Left kidney (tissue), 8 donors: ENCODE measurements around the gene MYG1. TPM values are rescaled to one million over a fixed set of nuclear protein-coding genes. Genes with fewer than 3 reads are reported as not detected.

ENCODE experiments used
- DNase-seq: peaks from one replicate; pipeline ENCODE4 v3.0.0-alpha.2; 2013
- long read RNA-seq, 8 donors: transcript quantifications; one replicate each; lab custom pipeline, GENCODE V29; 2026
- polyA plus RNA-seq: library from polyadenylated mRNA; unstranded; fragments of 120-200 nt; gene quantifications from one replicate; pipeline ENCODE4 v1.2.1, GENCODE V29; 2013; ENCODE audit not compliant: insufficient read length

The MYG1 gene, protein sequence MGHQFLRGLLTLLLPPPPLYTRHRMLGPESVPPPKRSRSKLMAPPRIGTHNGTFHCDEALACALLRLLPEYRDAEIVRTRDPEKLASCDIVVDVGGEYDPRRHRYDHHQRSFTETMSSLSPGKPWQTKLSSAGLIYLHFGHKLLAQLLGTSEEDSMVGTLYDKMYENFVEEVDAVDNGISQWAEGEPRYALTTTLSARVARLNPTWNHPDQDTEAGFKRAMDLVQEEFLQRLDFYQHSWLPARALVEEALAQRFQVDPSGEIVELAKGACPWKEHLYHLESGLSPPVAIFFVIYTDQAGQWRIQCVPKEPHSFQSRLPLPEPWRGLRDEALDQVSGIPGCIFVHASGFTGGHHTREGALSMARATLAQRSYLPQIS
- 49.1 TPM for polyA plus RNA-seq
- long read RNA-seq, donor 1, transcript C12orf10-201 (7 exons, 1,192 nt), result major isoform, 28 of 47 reads
- long read RNA-seq, donor 1, partial matches to known transcripts, result 7 of 47 reads
- long read RNA-seq, donor 1, other reads (novel, unspliced or antisense), result 0 of 47 reads
- long read RNA-seq, donor 2, transcript C12orf10-201 (7 exons, 1,192 nt), result major isoform, 11 of 19 reads
- long read RNA-seq, donor 2, partial matches to known transcripts, result 0 of 19 reads
- long read RNA-seq, donor 2, other reads (novel, unspliced or antisense), result 0 of 19 reads
- long read RNA-seq, donor 3, transcript C12orf10-201 (7 exons, 1,192 nt), result major isoform, 19 of 33 reads
- long read RNA-seq, donor 3, partial matches to known transcripts, result 6 of 33 reads
- long read RNA-seq, donor 3, other reads (novel, unspliced or antisense), result 0 of 33 reads
- long read RNA-seq, donor 4, partial matches to known transcripts, result 0 of 4 reads
- long read RNA-seq, donor 4, other reads (novel, unspliced or antisense), result 0 of 4 reads
- long read RNA-seq, donor 5, transcript C12orf10-201 (7 exons, 1,192 nt), result major isoform, 35 of 55 reads
- long read RNA-seq, donor 5, transcript C12orf10-202 (2 exons, 513 nt), result minor isoform, 5 of 55 reads
- long read RNA-seq, donor 5, partial matches to known transcripts, result 7 of 55 reads
- long read RNA-seq, donor 5, other reads (novel, unspliced or antisense), result 0 of 55 reads
- long read RNA-seq, donor 6, transcript C12orf10-201 (7 exons, 1,192 nt), result major isoform, 26 of 41 reads
- long read RNA-seq, donor 6, partial matches to known transcripts, result 0 of 41 reads
- long read RNA-seq, donor 6, other reads (novel, unspliced or antisense), result 0 of 41 reads
- long read RNA-seq, donor 7, transcript C12orf10-205 (6 exons, 1,369 nt), result minor isoform, 6 of 160 reads
- long read RNA-seq, donor 7, transcript C12orf10-201 (7 exons, 1,192 nt), result major isoform, 38 of 160 reads
- long read RNA-seq, donor 7, partial matches to known transcripts, result 87 of 160 reads
- long read RNA-seq, donor 7, other reads (novel, unspliced or antisense), result 22 of 160 reads
- long read RNA-seq, donor 8, transcript C12orf10-201 (7 exons, 1,192 nt), result major isoform, 14 of 18 reads
- long read RNA-seq, donor 8, partial matches to known transcripts, result 0 of 18 reads
- long read RNA-seq, donor 8, other reads (novel, unspliced or antisense), result 0 of 18 reads

DNA sequence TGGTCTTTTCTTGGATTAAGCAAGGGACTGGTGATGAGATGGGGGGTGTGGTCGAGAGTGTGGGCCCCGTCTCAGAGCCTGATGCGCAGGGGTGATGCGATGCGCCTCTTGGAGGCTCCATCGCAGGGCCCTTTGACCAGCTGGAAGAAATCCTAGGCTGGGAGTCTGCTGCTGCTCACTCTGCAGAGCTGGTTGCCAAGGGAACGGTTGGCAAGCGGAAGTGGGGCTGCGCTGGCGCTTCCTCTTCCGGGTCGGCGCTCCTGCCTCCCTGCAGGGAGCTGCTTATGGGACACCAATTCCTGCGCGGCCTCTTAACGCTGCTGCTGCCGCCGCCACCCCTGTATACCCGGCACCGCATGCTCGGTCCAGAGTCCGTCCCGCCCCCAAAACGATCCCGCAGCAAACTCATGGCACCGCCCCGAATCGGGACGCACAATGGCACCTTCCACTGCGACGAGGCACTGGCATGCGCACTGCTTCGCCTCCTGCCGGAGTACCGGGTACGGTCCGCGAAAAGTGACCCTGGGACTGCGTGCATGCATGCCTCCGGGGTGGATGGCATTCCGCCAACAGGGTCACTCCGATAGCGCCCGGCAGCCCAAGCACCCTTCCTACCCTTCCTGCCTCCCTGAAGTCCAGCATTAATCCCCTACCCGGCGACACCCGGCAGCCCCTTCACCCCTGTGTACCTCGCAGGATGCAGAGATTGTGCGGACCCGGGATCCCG, at the start of gene MYG1:
MYG1 (plus strand) TSS at position 242 of the 727 bp plus-strand sequence; CDS start at position 285, 43 bp downstream.
- peak; percentile 87 for DNase-seq

DNA sequence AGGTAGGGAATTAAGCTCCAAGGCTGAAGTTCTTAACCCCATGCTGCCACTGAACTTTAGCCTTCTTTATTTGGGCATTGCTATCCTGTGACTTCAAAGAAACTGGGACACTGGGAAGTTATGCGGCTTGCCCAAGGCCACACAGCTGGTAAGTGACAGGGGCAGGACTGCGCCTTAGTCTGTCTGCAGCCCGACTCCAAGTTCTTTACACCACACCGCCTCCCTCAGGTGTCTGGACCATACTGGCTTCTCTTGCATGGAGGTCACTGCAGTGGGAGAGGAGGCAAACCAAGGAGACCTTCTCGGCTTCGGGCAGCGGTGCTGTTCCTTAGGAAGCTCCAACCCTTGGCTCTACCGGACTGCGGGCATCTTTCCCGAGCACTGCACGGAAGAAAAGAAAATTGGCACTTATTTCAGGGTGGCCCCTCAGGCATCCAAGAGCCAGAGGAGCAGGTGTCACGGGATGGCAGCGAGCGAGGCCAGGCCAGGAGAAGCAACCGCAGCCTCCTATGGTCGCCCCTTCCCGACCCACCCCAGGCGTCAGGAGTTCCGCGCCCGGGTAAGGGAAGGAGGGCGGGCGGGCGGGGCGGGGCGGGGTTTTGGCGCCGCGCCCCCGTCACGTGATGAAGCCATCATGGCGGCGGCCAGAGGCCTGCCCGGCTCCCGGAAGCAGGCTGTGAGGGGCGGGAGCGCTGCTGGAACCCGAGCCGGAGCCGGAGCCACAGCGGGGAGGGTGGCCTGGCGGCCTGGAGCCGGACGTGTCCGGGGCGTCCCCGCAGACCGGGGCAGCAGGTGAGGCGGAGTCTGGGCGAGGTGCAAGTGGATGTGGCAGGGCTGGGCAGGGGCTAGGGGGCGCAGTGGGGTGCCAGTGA, 47.8 kb upstream of the MYG1 start:
- DNase-seq, result peak; percentile 79

DNA sequence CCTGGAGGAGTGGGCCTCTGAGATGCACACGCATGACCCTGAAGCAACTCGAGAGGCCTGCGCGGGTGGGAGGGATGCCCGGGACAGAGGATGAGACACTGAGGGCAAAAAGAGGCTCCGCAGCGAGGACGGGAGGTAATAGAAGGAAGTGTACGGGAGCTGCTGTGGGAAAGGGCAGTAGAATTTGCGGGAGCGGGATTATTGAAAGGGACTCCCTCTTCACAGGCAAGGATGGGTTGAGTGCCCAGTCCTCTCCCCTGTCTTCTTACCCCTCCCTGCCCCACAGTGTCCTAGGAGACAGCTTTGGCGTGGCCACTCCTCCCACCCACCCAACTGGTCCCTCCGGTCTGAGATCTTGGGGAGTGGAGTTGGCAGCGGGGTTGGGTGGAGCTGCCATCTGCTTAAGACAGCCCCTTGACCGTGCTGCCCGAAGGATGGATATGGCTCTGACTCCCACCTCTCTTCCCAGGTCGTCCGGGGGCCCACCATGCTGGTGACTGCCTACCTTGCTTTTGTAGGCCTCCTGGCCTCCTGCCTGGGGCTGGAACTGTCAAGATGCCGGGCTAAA, 47.1 kb upstream of the MYG1 start:
- no peak for DNase-seq

DNA sequence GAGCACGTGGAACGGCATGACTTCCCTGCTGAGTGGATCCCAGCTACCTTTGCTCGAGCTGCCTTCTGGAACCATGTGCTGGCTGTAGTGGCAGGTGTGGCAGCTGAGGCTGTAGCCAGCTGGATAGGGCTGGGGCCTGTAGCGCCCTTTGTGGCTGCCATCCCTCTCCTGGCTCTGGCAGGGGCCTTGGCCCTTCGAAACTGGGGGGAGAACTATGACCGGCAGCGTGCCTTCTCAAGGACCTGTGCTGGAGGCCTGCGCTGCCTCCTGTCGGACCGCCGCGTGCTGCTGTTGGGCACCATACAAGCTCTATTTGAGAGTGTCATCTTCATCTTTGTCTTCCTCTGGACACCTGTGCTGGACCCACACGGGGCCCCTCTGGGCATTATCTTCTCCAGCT, 46.2 kb upstream of the MYG1 start:
- no peak for DNase-seq

DNA sequence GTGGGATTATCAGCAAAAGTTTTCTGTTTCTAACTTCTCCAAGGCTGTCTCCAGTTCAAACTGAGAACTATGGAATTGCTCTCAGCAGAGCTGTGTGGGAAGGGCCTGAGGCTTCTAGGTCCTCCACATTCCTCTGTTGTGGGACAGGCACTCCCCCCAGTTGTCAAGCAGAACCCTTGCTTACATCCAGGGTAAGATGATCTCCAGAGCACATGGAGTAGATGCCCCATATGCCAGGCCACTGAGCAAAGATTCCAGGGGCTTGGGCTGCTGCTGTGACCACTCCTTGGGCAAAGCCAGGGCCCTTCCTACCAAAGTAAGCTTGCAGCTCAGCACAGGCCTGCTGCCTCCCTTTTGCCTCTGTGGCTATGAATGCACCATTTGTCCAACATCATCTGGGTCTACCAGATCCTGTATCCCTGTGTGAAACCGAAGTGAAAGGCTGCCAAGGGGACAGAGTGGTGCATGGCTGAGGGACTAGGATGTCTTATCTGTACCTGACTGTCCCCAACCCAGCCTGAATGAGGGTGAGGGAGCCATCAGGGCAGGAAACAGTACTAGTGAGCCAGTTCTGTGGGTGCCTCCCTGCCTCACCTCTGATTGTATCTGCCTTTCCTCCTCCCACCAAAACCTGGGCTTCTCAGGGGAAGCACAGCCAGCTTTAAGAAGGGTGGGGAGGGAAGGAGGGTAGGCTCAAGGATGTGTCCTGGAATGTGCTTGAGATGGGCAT, 44.5 kb upstream of the MYG1 start:
- DNase-seq, result no peak

DNA sequence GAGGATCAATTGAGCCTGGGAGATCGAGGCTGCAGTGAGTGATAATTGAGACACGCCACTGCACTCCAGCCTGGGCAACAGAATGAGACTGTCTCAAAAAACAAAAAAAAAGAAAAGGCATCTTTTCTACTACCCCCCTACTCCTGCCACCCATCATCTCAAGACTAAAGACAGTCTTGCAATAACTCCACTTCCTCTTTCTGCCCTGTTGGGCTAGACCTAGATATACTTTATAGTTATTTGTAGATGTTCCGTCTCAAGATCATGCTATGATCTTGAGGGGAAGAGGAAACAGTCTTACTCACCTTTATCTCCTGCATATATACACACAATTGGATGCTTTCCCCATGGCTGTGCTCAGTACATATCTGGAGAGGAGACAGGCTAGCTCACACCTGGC, 43.5 kb upstream of the MYG1 start:
- no peak for DNase-seq

DNA sequence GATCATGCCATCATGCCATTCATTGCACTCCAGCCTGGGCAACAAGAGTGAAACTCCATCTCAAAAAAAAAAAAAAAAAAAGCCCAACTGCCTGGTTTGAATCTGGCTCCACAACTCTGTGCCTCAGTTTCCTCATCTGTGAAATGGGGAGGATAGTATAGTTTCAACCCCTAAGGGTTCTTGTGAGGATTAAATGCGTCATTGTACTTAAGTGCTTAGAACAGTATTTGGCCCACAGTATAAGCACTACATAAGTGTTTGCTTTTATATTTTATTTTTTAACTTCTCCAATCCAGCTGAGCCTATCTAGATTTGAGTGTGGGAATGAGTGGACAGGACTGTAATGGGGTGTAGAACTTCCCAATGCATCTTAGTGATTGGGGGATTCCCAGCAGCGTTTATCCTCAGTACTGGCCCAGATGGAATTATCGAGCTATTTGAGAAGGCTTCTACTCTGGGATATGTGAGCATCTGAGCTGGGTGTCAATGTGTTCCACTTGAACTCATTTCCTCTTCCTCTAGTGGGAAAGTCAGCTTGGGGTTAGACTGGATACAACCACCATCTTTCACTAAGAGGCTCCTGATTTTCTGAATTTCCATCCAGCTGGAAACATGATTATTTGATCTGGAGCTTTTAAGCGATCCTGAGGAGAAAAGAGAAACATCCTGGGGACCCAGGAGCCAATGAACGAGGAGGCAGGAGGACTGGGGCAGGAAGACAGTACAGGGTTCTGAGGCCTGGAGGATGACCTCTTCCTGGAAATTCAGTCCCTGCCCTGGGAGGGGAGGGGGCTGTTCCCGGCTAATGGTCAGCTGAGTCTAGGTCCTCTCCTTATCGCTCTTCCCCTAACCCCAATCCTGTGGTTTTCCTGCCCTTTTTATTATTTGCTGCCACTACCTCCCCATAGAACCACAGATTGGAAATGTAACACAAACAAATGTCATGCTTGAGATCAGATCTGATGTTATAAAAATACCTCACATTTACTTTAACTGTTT, 40.7 kb upstream of the MYG1 start:
- no peak for DNase-seq

DNA sequence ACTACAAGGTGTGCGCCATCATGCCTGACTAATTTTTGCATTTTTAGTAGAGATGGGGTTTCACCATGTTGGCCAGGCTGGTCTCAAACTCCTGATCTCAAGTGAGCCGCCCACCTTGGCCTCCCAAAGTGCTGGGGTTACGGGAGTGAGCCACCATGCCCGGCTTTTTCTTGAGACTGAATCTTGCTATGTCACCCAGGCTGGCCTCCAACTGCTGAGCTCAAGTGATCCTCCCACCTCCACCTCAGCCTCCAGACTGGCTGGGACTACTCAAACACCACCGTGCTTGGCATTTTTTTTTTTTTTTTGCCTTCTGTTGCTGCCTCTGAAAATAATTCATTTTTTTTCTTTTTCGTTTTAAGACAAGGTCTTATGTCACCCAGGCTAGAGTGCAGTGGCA, 39.6 kb upstream of the MYG1 start:
- DNase-seq, result no peak

DNA sequence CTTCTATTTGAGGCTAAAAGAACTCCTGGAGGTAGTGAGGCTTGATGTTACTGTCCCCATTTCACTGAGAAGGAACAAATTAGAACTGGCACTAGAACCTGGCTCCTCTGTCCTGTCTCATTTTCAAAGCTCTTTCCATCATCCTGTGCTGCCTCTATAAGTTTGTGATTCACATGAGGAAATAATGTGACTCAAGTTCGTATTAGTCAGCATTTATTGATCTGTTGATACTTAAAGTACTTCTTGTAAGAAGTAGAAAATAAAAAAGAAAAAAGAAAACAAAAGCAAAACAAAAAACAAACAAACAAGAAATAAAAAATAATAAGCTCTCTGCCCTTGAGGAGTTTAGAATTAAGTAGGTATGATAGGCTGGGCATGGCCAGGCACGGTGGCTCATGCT, 33.7 kb upstream of the MYG1 start:
- no peak for DNase-seq

DNA sequence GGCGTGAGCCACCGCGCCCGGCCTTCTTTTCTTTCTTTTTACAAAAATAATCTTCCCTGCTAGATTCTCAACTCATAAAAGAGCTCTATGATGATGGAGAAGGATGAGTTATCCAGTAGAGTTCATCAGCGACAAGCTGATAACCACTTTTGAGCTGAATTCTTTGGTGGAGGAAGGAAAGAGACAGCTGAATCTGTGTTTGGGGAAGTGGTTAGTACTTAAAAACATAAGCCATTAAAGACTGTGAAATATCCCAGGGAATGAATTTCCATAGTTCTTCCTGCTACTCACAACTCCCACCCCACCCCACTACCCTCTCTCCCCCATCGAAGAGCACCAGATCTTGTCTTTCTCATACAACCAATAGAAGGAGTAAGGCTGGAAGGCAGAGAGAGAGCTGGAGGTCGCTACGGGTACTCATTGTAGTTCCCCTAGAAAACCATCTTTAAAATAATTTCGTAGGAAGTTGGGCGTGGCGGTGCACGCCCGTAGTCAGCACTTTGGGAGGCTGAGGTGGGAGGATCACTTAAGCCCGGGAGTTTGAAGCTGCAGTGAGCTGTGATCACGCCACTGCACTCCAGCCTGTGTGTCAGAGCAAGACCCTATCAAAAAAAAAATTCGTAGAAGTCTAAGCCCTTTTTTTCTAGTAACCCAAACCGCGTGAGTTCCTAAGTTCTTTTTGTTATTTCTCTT, 32.0 kb upstream of the MYG1 start:
- no peak for DNase-seq

DNA sequence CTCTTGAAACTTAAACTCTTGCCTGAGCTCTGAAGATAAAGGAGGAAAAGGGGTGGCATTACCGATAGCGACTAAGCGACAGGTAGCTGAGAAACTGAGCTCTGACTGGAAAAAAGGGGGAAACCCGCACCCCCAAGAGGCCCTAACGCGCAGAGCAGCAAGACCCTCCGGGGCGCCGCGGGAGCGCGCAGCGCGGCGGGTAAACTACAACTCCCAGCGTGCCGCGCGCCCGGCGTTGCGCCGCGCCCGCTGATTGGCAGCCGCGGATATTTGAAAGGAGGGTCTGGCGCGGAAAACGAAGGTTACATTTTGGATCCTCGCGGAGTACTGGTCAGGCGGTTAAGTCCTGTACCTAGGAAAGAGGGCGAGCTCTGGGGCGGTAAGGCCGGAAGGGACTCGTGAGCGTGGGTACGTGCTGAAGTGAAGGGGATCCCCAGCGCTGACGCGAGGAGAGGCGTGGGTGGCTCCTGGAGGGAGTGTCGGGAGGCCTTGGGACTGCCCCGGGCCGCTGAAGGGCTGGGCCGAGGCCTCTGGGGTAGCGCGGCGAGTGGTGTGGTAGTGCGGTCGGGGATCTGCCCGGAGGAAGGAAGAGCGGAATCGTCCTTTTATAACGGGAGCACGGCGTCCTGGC, 31.4 kb upstream of the MYG1 start, which contains the start of gene ESPL1:
ESPL1 (plus strand) TSS at position 301 of the 631 bp plus-strand sequence. CDS start 468 bp downstream, outside the sequence.
- DNase-seq, result peak; percentile 87

DNA sequence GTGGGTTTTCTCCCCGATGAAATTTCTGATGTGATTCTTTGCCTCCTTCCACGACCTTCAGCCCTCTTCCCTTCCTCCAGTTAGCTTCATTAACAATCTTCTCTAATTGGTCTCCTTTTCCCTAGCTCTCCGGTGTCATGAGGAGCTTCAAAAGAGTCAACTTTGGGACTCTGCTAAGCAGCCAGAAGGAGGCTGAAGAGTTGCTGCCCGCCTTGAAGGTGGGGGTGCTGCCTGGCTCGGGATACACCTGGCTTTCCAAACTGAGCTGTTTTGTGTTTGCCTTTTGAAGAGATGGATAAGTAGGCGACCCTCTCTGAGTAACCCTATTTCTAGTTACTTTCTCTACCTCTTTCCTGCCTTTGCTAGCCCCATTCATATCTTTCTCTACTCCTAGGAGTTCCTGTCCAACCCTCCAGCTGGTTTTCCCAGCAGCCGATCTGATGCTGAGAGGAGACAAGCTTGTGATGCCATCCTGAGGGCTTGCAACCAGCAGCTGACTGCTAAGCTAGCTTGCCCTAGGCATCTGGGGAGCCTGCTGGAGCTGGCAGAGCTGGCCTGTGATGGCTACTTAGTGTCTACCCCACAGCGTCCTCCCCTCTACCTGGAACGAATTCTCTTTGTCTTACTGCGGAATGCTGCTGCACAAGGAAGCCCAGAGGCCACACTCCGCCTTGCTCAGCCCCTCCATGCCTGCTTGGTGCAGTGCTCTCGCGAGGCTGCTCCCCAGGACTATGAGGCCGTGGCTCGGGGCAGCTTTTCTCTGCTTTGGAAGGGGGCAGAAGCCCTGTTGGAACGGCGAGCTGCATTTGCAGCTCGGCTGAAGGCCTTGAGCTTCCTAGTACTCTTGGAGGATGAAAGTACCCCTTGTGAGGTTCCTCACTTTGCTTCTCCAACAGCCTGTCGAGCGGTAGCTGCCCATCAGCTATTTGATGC, 30.6 kb upstream of the MYG1 start:
- no peak for DNase-seq

DNA sequence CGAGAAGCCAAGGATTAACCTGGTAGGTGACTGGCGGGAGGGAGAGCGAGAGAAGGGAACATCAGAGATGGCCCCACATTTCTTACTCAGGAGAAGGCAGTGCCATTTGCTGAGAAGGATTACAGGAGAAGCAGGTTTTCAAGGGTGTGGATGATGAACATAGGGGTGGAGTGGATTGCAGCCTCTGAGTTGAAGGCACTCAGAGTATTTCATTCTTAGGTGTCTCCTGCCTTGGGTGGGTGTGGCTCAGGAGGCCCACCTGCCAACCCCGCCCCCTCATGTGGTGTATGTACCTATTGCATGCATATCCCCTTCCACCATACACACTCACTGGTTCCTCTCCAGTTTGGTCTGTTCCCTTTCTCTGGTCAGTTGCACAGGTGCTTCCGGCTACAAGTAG, 25.1 kb upstream of the MYG1 start:
- no peak for DNase-seq

DNA sequence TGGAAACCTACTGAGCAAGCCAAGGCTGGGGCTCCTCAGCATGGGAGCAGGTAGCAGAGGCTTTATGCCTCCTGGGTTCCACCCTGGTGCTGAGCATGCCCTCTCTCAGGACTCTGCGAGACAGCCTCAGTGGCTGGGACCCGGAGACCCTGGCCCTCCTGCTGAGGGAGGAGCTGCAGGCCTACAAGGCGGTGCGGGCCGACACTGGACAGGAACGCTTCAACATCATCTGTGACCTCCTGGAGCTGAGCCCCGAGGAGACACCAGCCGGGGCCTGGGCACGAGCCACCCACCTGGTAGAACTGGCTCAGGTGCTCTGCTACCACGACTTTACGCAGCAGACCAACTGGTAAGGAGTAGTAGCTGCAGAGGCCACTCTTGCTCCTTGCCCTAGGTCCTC, 23.0 kb upstream of the MYG1 start:
- no peak for DNase-seq

DNA sequence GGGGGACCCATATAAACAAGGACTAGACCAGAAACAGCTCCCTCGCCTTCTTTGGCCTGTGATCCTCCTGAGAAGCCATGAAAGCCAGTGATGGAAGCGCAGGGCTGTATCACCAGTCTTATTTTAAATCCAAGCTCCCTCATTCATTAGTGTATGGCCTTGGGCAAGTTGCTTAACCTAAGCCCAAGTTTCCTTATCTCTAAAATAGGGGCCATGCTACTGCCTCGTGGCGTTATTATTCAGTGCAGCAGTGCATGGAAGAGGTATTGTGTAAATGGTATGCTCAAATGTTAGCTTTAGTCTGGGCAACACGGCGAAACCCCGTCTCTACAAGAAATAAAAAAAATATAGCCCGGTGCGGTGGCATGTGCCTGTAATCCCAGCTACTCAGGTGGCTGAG, 21.5 kb upstream of the MYG1 start:
- no peak for DNase-seq
